IMR-90 (cell line): ENCODE measurements around the gene ZC3H4.

Experiments used
- CEBPB ChIP-seq: IDR thresholded peaks from 2 replicates; pipeline ENCODE4 v1.6.1; 2012; ENCODE audit warnings: low read depth, low read length, improper control_type of control experiment
- CHD1 ChIP-seq: IDR thresholded peaks from 2 replicates; pipeline ENCODE4 v1.6.1; 2012; ENCODE audit warnings: low read depth, low read length, improper control_type of control experiment
- FOS ChIP-seq: fragments of 150-350 bp; IDR thresholded peaks from 2 replicates; pipeline ENCODE4 v1.6.1; 2016; ENCODE audit warnings: low read depth, low read length
- MAFK ChIP-seq: IDR thresholded peaks from 2 replicates; pipeline ENCODE4 v1.6.1; 2012; ENCODE audit warnings: low read depth, low read length, improper control_type of control experiment
- MAZ ChIP-seq: IDR thresholded peaks from 2 replicates; pipeline ENCODE4 v1.6.1; 2012; ENCODE audit warnings: low read depth, mild to moderate bottlenecking, low read length, improper control_type of control experiment, moderate library complexity, borderline replicate concordance
- MXI1 ChIP-seq: IDR thresholded peaks from 2 replicates; pipeline ENCODE4 v1.6.1; 2012; ENCODE audit warnings: low read depth, mild to moderate bottlenecking, low read length, moderate library complexity, borderline replicate concordance
- POLR2A ChIP-seq: IDR thresholded peaks from 2 replicates; pipeline ENCODE4 v1.6.1; 2012; ENCODE audit warnings: mild to moderate bottlenecking, low read depth, low read length
- RCOR1 ChIP-seq: IDR thresholded peaks from 2 replicates; pipeline ENCODE4 v1.6.1; 2012; ENCODE audit warnings: mild to moderate bottlenecking, low read length, improper control_type of control experiment; ENCODE audit not compliant: insufficient replicate concordance
- RFX5 ChIP-seq: IDR thresholded peaks from 2 replicates; pipeline ENCODE4 v1.8.0; 2012; ENCODE audit warnings: low read depth, mild to moderate bottlenecking, low read length, moderate library complexity
- SMC3 ChIP-seq: fragments of 150-350 bp; IDR thresholded peaks from 2 replicates; pipeline ENCODE4 v1.6.1; 2016; ENCODE audit warnings: low read depth, mild to moderate bottlenecking, antibody characterized with exemption, low read length, moderate library complexity
- TF ChIP-seq, protein P1 (sequence below): conservative IDR thresholded peaks from 2 replicates; pipeline ENCODE4 v1.5.1; 2012; ENCODE audit warnings: mild to moderate bottlenecking, low read depth, low read length, improper control_type of control experiment
- TF ChIP-seq, protein P2 (sequence below): fragments of 150-350 bp; IDR thresholded peaks from 2 replicates; pipeline ENCODE4 v1.6.1; 2016; ENCODE audit warnings: low read depth, mild to moderate bottlenecking, low read length, moderate library complexity, borderline replicate concordance

DNA sequence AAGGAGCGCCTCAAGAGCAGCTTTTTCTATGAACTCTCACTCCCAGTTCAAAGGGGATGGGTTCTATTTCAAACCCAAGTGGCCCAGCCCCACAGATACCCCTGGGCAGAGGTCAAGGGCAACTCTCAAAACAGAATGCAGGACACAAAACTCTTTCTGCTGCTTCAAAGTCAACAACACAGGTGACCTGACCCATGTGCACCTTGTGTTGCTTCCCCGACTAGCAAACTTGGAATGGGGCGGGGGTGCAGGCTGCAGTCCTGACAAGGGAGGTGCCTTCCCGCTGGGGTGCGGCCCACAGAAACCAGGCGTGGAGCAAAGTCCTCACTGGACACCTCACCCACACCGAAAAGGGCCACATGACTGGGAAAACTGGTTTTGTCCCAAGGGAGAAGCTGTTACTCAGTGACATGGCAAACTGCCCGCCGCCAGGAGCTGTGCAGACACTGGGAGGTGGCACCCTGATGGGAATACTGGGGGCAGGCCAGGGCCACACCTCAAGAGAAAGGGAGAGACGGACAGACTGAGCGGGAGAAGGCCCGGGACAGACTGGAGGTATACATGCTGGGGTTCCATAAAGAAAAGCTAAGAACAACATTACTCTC is 17.4 kb downstream of the ZC3H4 start:
- TF ChIP-seq, protein P1, sequence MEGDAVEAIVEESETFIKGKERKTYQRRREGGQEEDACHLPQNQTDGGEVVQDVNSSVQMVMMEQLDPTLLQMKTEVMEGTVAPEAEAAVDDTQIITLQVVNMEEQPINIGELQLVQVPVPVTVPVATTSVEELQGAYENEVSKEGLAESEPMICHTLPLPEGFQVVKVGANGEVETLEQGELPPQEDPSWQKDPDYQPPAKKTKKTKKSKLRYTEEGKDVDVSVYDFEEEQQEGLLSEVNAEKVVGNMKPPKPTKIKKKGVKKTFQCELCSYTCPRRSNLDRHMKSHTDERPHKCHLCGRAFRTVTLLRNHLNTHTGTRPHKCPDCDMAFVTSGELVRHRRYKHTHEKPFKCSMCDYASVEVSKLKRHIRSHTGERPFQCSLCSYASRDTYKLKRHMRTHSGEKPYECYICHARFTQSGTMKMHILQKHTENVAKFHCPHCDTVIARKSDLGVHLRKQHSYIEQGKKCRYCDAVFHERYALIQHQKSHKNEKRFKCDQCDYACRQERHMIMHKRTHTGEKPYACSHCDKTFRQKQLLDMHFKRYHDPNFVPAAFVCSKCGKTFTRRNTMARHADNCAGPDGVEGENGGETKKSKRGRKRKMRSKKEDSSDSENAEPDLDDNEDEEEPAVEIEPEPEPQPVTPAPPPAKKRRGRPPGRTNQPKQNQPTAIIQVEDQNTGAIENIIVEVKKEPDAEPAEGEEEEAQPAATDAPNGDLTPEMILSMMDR = no peak
- no peak for TF ChIP-seq POLR2A
- no peak for TF ChIP-seq MXI1
- no peak for TF ChIP-seq FOS
- no peak for TF ChIP-seq MAFK
- TF ChIP-seq RFX5 = no peak
- TF ChIP-seq MAZ = no peak
- no peak for TF ChIP-seq RCOR1
- TF ChIP-seq SMC3 = no peak
- no peak for TF ChIP-seq CHD1
- TF ChIP-seq CEBPB = no peak
- TF ChIP-seq, protein P2, sequence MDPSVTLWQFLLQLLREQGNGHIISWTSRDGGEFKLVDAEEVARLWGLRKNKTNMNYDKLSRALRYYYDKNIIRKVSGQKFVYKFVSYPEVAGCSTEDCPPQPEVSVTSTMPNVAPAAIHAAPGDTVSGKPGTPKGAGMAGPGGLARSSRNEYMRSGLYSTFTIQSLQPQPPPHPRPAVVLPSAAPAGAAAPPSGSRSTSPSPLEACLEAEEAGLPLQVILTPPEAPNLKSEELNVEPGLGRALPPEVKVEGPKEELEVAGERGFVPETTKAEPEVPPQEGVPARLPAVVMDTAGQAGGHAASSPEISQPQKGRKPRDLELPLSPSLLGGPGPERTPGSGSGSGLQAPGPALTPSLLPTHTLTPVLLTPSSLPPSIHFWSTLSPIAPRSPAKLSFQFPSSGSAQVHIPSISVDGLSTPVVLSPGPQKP = no peak
